ENCODE measurements around the gene HAVCR2.

HAVCR2 gene

GRCh38 chr5:157116483-157116954 lies 7.7 kb upstream of the HAVCR2 start:
- H3K4me3 ChIP-seq (replicated peaks in 1 of 2; ENCODE audit: low read depth in 2 of 2, low read length in 2 of 2), result no peak overlapping the region
- no peak for DNase-seq (ENCODE audit: low read depth in 2 of 2)
- TF ChIP-seq CTCF (IDR thresholded peaks at IDR 0.05; ENCODE audit: low read depth, low read length), result no peak

- no peak for TF ChIP-seq CTCF (IDR thresholded peaks at IDR 0.05; ENCODE audit: low read depth, low read length)
- H3K4me3 ChIP-seq (replicated peaks in 1 of 2; ENCODE audit: low read depth in 2 of 2, low read length in 2 of 2), result no peak overlapping the region
- DNase-seq (ENCODE audit: low read depth in 2 of 2), result no peak
These were observed 6.7 kb upstream of the HAVCR2 start for GRCh38 chr5:157115502-157115901.

- H3K4me3 ChIP-seq (replicated peaks in 1 of 2; ENCODE audit: low read depth in 2 of 2, low read length in 2 of 2), result no peak overlapping the region
- DNase-seq (ENCODE audit: low read depth in 2 of 2), result no peak
- TF ChIP-seq CTCF (IDR thresholded peaks at IDR 0.05; ENCODE audit: low read depth, low read length), result no peak
These were observed 6.2 kb upstream of the HAVCR2 start for GRCh38 chr5:157115012-157115411.

GRCh38 chr5:157113002-157113401 lies 4.2 kb upstream of the HAVCR2 start:
- DNase-seq (ENCODE audit: low read depth in 2 of 2), result peak in 1 of 2 donors; percentile 42
- no peak for TF ChIP-seq CTCF (IDR thresholded peaks at IDR 0.05; ENCODE audit: low read depth, low read length)
- H3K4me3 ChIP-seq (replicated peaks in 1 of 2; ENCODE audit: low read depth in 2 of 2, low read length in 2 of 2), result no peak overlapping the region

- no peak for TF ChIP-seq CTCF (IDR thresholded peaks at IDR 0.05; ENCODE audit: low read depth, low read length)
- no peak for DNase-seq (ENCODE audit: low read depth in 2 of 2)
- H3K4me3 ChIP-seq (replicated peaks in 1 of 2; ENCODE audit: low read depth in 2 of 2, low read length in 2 of 2), result no peak overlapping the region
These were observed 900 bp upstream of the HAVCR2 start for GRCh38 chr5:157109744-157110143.

- TF ChIP-seq CTCF (IDR thresholded peaks at IDR 0.05; ENCODE audit: low read depth, low read length), result no peak
- DNase-seq (ENCODE audit: low read depth in 2 of 2), result no peak
- H3K4me3 ChIP-seq (replicated peaks in 1 of 2; ENCODE audit: low read depth in 2 of 2, low read length in 2 of 2), result no peak overlapping the region
These were observed 1.3 kb downstream of the HAVCR2 start for GRCh38 chr5:157107508-157107907.
